Nephron (organoid): ENCODE data around the gene MUC15.

Source experiments
- H3K27ac Mint-ChIP-seq, 3 experiments: 2 replicates each; pipeline ENCODE4 v1.8.0; 2020; ENCODE audit warnings: mixed read lengths in 3 of 3, mild to moderate bottlenecking in 2 of 3, moderate library complexity in 1 of 3
- H3K27me3 Mint-ChIP-seq: 2 replicates; pipeline ENCODE4 v1.8.0; 2021; ENCODE audit warnings: low read depth, mild to moderate bottlenecking, moderate library complexity, mixed read lengths
- H3K36me3 Mint-ChIP-seq: 2 replicates; pipeline ENCODE4 v1.8.0; 2020; ENCODE audit warnings: low read depth, mixed read lengths
- H3K4me1 Mint-ChIP-seq: 2 replicates; pipeline ENCODE4 v1.8.0; 2020; ENCODE audit warnings: mixed read lengths
- H3K4me3 Mint-ChIP-seq, 3 experiments: 2 replicates each; pipeline ENCODE4 v1.8.0; 2020; ENCODE audit warnings: mild to moderate bottlenecking in 3 of 3, mixed read lengths in 3 of 3, moderate library complexity in 2 of 3
- H3K9me3 Mint-ChIP-seq: 2 replicates; pipeline ENCODE4 v1.8.0; 2020; ENCODE audit warnings: mixed read lengths
- CTCF ChIP-seq, 3 experiments: fragments of 200-600 bp; sonication (generic); IDR thresholded peaks; one replicate each; pipeline ENCODE4 v1.5.0; 2021; ENCODE audit warnings: antibody characterized with exemption in 3 of 3; ENCODE audit not compliant: unreplicated experiment in 3 of 3

MUC15 gene

GRCh38 chr11:26593691-26594090 is 21.6 kb upstream of the MUC15 start:
- Mint-ChIP-seq H3K9me3 (peaks cover 9% of the 10 kb centered on the region), H3K27ac (no peak overlapping the region), H3K27me3 (no peaks in the 10 kb centered on the region), H3K36me3 (no peaks in the 10 kb centered on the region), H3K4me1 (no peaks in the 10 kb centered on the region), H3K4me3 (no peak overlapping the region)
- no peak for TF ChIP-seq CTCF (IDR thresholded peaks at IDR 0.05; ENCODE audit: unreplicated experiment in 3 of 3)

- no peaks in the 10 kb centered on the region for H3K4me1 Mint-ChIP-seq
- H3K36me3 Mint-ChIP-seq = no peaks in the 10 kb centered on the region
- peaks cover 4% of the 10 kb centered on the region for H3K9me3 Mint-ChIP-seq
- H3K4me3 Mint-ChIP-seq = no peak overlapping the region
- TF ChIP-seq CTCF (IDR thresholded peaks at IDR 0.05; ENCODE audit: unreplicated experiment in 3 of 3) = no peak
- no peaks in the 10 kb centered on the region for H3K27me3 Mint-ChIP-seq
- H3K27ac Mint-ChIP-seq = no peak overlapping the region
Measured at GRCh38 chr11:26587073-26587472, 15.0 kb upstream of the MUC15 start.

- H3K4me3 Mint-ChIP-seq = no peak overlapping the region
- H3K27ac Mint-ChIP-seq = no peak overlapping the region
- H3K9me3 Mint-ChIP-seq = peaks cover 2% of the 10 kb centered on the region
- no peak for TF ChIP-seq CTCF (IDR thresholded peaks at IDR 0.05; ENCODE audit: unreplicated experiment in 3 of 3)
- H3K27me3 Mint-ChIP-seq = no peaks in the 10 kb centered on the region
- H3K4me1 Mint-ChIP-seq = peaks cover 5% of the 10 kb centered on the region
- H3K36me3 Mint-ChIP-seq = no peaks in the 10 kb centered on the region
Measured at GRCh38 chr11:26584818-26585217, 12.8 kb upstream of the MUC15 start.

DNA sequence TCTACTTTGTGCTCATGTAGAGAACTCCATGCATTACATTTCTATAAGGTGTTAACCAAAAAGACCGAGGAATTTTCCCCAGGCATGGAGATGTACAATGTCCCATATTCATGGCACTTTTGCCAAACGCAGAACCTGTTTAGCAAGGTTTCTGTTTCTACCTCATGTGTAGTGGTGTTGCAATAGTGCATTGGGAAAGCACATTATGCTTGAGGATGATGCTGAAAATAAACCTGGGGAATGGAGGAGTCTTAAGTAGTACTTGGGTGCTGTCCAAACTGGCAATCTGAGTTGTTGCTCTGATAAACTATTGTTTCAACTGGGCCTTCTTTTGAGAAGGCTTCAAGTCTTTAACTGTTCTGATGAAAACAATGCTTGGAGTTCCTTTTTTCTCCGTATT is 11.5 kb upstream of the MUC15 start:
- Mint-ChIP-seq H3K4me3 (no peak overlapping the region), H3K27me3 (no peaks in the 10 kb centered on the region), H3K9me3 (no peaks in the 10 kb centered on the region), H3K4me1 (peaks cover 13% of the 10 kb centered on the region), H3K36me3 (no peaks in the 10 kb centered on the region), H3K27ac (no peak overlapping the region)
- no peak for TF ChIP-seq CTCF (IDR thresholded peaks at IDR 0.05; ENCODE audit: unreplicated experiment in 3 of 3)

DNA sequence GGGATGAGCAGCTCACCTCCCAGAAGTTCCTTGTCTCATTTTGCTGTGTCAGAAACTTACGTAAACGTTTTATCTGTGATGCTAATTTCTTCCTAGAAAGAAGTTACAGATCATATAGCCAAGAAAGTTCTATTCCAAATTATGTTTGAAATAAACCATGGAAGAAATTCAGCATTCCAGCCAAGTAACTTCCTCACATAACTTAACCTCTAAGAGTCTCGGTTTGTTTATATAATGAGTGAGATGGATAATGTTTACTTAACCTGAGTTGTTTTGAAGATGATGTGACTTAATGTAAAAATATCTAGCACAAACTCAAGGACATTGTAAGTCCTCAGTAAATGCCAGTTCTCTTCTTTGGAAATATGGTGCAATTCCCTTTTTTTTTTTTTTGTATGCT is 8.9 kb upstream of the MUC15 start:
- H3K9me3 Mint-ChIP-seq = no peaks in the 10 kb centered on the region
- H3K27ac Mint-ChIP-seq = no peak overlapping the region
- H3K27me3 Mint-ChIP-seq = no peaks in the 10 kb centered on the region
- peaks cover 13% of the 10 kb centered on the region for H3K4me1 Mint-ChIP-seq
- no peak for TF ChIP-seq CTCF (IDR thresholded peaks at IDR 0.05; ENCODE audit: unreplicated experiment in 3 of 3)
- H3K4me3 Mint-ChIP-seq = no peak overlapping the region
- H3K36me3 Mint-ChIP-seq = no peaks in the 10 kb centered on the region

DNA sequence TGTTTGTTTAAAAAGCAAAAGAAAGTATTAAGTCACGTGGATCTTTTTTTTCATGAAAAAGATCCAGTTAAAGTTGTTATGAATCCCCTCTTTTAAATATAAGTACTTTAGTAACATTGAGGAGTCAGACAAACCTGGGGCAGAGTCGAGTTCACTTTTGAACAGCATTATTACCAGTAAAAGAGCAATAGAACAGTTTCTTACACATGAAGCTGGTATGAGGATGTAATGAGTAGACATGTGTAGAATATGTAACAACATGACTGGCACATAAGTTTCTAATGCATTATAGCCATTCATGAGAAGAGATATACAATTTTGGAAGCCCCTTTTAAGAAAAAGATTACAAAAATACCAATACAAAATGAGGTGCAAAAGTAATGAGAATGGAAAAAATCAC is 7.6 kb upstream of the MUC15 start:
- H3K36me3 Mint-ChIP-seq = no peaks in the 10 kb centered on the region
- no peak for TF ChIP-seq CTCF (IDR thresholded peaks at IDR 0.05; ENCODE audit: unreplicated experiment in 3 of 3)
- no peak overlapping the region for H3K4me3 Mint-ChIP-seq
- H3K4me1 Mint-ChIP-seq = peaks cover 13% of the 10 kb centered on the region
- H3K27me3 Mint-ChIP-seq = no peaks in the 10 kb centered on the region
- no peak overlapping the region for H3K27ac Mint-ChIP-seq
- H3K9me3 Mint-ChIP-seq = no peaks in the 10 kb centered on the region
